A172 (cell line): ENCODE measurements around the gene LUC7L. TPM values are rescaled to one million over a fixed set of nuclear protein-coding genes. Genes with fewer than 3 reads are reported as not detected.
"Not testable (repeated sequence)": the region's sequence is repeated elsewhere in the genome, so short reads cannot be mapped to it uniquely, and the experiment has no call there.

Source experiments
- DNase-seq: peaks from one replicate; pipeline ENCODE4 v3.0.0-alpha.2; 2015; ENCODE audit warnings: low spot score
- total RNA-seq: library from RNA; depleted of rRNA; stranded (reverse); fragments of >200 nt; shearing (Covaris generic); gene quantifications from 2 replicates; pipeline ENCODE4 v1.2.3, GENCODE V29; 2014

The LUC7L gene
- total RNA-seq, 1 experiment from 2014 or later, result 80.0 TPM

DNA sequence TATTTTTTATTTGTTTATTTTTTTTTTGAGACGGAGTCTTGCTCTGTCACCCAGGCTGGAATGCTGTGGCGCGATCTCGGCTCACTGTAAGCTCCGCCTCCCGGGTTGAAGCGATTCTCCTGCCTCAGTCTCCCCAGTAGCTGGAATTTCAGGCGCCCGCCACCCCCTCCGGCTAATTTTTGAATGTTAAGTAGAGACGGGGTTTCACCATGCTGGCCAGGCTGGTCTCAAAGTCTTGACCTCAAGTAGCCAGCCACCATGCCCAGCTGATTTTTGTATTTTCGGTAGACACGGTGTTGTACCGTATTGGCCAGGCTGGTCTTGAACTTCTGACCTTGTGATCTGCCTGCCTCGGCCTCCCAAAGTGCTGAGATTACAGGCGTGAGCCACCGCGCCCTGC lies 1.1 kb upstream of the LUC7L start:
- not testable (repeated sequence) for DNase-seq

DNA sequence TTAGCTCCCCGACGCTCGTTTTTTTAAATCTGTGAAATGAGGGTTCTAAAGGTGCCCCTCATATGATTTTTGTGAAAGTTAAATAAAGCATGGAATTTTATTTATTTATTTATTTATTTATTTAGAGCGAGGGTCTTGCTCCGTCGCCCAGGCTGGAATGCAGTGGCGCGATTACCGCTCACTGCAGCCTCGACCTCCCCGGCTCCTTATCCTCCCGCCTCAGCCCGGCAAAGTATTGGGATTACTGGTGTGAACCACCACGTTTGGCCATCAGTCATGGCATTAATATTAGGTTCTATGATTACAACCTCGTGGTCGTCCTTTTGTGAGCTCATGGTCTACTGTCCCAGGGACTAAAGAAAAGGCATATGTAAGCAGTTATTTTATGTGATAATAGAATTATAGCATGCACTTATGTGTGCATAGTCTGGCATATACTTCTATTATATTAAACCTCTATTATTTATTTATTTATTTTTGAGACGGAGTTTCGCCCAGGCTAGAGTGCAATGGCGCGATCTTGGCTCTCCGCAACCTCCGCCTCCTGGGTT lies 557 bp upstream of the LUC7L start:
- no peak for DNase-seq

DNA sequence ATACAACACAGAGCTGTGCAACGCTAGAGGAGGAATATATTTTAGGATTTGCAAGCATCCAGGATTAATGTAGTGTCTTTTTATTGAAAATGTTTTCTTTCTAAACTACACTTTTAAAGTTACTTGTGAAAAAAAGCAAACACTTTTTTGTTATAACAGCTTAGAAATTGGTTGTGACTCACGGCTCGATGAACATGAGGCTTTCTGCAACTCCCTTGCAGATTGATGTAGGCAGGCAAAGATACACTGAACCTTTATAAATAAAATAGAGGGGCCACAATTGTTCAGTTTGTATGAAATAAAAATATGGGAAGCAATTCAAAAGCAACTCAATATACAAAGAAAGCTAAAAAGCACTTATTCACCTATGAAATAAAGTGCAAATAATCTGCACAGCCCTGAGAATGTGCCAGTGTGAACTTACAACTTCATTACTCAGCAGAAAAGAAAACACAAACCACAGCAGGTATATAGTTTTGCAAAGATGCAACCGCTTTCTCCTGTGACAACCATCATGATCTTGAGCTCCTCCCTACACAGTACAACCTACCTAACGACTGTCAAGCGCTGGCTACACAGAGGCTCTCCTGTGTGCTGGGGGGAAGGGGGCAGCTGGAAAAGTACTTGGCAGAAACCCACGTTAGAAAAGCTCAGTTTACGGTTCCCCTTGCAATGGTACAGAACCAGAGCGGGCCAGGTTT lies 948 bp downstream of the LUC7L start:
- DNase-seq, result peak; percentile 37

DNA sequence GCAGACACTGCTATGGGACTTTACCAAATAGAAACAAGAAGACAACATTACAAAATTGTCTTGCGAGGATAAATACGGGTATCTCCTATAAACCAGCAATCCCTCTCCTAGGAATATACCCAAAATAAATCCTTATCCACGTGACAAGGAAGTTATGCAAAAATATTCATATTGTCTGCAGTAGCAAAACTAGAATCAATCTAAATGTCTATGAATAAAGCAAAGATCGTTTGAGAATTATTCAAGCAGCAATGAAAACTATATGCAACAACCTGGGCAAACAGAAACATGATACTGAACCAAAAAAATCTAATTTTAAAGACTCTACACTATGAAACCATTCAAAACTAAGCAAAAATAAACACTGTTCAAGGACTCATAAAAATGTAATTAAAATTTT lies 9.2 kb downstream of the LUC7L start:
- DNase-seq, result no peak

DNA sequence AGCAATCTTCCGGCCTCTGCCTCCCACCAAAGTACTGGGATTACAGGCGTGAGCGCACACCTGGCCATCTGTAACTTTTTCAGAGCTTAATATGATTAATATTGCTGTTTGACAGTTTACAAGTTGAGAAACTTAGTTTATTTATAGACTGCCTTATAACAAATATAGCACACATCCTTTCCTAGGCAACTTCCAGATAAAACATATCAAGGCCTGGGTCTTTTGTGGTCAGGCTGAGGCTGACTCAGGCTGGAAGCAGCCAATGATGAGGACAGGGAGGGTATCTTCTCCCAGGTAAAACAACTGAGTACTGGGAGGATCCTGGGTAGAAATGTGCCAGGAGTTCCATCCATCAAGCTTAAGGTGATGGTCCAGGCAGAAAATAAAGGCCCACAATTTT lies 16.2 kb downstream of the LUC7L start:
- DNase-seq, result peak; percentile 37

DNA sequence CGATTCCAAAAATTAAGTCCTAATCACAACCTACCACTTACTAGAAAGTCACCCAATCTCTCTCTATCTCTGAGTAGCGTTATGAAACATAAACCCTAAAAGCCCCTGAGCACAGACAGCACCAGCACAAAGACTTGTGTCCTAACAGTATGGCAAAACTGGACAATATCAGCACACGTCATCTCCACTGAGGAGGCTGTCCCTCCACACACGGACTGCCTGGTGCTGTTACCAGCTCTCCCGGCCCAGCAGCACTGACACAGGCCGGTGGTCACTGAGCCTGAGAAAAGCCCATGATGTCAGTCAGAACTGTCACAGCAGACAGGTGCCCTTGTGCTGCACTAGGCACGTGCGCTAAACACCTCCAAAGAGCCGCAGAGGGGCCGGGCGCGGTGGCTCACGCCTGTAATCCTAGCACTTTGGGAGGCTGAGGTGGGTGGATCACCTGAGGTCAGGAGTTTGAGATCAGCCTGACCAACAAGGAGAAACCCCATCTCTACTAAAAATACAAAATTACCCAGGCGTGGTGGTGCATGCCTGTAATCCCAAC lies 17.5 kb downstream of the LUC7L start:
- not testable (repeated sequence) for DNase-seq

DNA sequence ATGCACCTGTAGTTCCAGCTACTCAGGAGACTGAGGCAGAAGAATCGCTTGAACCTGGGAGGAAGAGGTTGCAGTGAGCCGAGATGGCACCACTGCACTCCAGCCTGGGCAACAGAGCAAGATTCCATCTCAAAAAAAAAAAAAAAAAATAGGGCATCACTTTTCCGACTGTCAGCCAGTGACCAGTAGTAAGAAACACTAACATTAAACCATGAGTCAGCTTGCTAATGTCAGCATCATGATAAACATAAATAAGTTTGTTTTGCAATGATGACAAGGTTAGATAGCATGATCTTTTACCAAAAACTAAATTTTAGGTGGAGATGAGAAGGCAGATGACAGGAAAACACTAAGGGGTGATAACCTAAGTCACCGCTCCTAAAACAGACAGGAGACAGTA lies 19.9 kb downstream of the LUC7L start:
- not testable (repeated sequence) for DNase-seq

DNA sequence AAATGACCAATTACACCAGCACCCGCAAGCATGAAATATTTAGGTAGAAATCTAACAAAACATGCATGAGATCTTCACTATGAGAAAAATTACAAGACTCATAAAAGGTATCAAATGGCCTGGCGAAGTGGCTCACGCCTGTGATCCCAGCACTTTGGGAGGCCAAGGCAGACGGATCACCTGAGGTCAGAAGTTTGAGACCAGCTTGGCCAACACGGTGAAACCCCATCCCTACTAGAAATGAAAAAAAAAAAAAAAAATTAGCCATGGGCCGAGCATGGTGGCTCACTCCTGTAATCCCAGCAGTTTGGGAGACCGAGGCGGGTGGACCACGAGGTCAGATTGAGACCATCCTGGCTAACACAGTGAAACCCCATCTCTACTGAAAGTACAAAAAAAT lies 25.2 kb downstream of the LUC7L start:
- DNase-seq, result not testable (repeated sequence)

DNA sequence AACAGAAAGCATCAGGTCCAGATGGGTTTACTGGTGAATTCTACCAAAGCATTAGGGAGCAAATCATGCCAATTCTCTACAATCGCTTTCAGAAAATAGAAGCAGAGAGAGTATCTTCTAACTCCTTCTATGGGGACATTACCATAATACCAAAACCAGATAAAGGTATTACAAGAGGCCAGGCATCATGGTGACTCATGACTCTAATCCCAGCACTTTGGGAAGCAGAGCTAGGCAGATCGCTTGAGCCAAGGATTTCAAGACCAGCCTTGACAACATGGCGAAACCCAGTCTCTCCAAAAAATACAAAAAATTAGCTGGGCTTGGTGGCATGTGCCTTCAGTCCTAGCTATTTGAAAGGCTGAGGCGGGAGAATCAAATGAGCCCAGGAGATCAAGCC lies 26.0 kb downstream of the LUC7L start:
- DNase-seq, result no peak

DNA sequence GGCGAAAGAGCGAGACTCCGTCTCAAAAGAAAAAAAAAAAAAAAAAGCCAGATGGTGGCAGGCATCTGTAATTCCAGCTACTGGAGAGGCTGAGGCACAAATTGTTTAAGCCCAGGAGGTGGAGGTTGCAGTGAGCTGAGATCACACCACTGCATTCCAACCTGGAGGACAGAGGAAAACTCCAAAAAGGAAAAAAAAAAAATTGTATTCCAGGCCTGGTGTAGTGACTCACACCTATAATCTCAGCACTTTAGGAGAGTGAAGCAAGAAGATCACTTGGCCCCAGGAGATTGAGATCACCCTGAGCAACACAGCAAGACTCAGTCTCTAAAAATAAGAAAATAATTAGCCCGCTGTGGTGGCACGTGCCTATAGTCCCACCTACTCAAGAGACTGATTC lies 28.9 kb downstream of the LUC7L start:
- DNase-seq, result peak; percentile 82

DNA sequence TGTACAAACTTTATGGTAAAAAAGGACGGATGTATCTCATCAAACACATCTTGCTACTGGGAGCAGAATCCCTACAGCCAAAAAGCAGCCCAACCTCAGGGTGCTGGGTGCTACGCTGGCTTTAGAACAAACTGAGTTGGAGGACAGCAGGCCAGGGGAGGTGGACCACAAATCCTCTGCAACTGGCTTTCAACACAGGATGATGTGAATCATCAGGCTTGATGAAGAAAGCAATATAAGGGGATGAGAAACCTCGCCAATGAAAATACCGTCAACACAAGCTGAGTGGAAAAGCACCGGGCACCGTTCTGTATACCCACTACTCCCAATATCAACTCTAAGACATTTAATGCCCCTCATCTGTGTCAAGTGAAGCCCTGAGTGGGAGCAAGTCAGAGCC lies 34.7 kb downstream of the LUC7L start:
- DNase-seq, result no peak

DNA sequence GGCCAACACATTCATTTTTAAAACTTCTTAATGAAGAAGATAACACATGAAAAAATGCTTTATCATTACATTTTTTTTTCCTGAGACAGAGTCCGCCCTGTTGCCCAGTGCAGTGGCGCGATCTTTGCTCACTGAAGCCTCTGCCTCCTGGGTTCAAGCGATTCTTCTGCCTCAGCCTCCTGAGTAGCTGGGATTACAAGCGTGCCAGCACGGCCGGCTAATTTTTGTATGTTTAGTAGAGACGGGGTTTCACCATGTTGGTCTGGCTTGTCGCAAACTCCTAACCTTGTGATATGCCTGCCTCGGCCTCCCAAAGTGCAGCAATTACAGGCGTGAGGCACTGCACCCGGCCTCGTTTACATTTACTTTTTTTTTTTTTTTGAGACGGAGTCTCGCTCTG lies 35.8 kb downstream of the LUC7L start:
- DNase-seq, result no peak

DNA sequence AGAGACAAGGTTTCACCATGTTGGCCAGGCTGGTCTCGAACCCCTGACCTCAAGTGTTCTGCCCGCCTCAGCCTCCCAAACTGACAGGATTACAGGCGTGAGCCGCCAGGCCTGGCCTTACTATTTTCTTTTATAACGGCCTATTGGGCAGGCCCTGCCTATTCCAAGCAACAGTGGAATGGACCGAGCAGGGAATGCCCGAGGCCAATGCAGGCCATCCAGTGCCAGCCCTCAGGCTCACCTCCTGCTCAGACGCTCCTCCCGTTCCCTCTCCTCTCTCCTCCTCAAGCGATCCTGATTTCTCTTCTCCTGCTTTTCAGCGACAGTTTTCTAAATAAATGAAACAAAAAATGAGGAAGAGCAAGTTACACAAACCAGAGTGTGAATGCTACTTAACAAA lies 36.6 kb downstream of the LUC7L start:
- DNase-seq, result no peak

DNA sequence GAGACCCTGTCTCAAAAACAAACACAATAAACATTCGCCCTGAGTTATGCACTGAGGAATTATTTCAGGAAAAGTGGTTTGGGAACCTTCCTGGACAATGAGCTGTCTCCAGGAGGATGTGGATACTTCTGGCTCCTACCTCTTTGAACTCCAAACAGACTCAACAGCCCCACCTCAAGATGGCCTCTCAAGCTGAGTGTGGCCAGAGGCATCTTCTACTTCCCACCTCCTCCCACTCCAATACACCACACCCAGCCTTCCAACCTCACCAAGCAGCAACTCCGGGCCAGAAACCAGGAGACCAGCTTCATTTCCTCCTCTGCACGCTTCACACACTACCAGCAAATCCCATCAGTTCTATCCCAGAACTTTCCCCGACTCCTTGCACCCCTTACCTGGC lies 37.4 kb downstream of the LUC7L start:
- no peak for DNase-seq

DNA sequence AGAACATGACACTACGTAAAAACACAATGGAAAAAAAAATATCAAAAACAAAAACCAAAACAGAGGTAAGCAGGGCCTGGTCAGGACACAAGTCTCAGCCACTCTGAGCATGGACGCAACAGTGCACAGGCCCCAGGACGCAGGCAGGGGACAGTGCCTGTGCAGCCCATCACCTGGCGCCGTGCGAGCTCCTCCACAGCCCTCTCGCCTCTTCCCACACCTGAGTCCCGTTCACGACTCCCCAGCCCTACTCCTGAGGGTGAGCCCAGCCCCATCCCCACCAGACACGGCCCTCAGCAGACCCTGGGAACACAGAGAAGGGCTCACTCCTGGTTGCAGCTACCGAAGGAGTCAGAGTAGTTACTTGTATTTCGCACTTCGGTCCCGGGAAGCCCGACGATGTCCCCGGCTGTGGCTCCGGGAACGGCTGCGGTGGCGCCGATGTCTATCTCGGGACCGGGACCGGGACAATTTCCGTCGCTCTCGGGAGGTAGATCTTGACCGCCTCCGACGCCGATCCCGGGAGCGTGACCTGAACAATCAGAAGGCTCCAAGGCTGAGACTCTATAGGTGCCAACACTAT lies 39.6 kb downstream of the LUC7L start:
- no peak for DNase-seq

DNA sequence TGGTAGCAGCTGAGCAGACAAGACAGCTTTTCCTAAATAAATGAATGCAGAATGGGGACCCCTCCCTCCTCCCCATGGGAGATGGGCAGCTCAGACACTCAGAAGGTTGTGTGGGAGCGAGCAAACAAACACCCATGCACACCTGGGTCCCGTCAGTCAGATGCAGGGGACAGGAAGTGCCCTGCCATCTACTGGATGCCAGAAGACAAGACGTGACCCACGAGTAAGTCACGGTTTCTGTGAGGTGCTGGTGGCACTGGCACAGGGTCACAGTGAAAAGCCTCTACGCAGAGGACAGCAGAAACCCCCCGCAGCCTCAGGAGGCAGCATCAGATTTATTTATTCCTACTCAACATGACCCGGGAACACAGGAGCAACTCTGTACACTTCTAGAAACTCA lies 40.6 kb downstream of the LUC7L start:
- DNase-seq, result no peak

DNA sequence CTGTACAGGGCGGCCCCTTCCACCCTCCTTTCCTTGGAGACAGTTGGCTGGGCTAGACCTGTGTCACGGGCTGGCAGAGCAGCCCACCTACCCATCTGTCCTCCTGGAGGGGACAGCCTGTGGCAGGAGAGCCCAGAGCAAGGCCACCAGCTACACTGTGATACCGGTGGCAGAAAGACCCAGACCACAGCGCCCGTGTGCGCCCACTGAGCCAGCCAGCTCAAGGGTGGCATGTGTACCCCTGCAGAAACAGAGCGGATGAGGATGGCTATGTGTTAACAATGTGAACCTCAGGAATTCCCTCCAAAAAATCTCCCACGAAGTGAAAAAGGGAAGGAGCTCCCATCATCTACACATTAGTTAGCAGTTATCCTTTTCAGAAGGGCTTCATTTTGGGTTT lies 41.9 kb downstream of the LUC7L start:
- no peak for DNase-seq

DNA sequence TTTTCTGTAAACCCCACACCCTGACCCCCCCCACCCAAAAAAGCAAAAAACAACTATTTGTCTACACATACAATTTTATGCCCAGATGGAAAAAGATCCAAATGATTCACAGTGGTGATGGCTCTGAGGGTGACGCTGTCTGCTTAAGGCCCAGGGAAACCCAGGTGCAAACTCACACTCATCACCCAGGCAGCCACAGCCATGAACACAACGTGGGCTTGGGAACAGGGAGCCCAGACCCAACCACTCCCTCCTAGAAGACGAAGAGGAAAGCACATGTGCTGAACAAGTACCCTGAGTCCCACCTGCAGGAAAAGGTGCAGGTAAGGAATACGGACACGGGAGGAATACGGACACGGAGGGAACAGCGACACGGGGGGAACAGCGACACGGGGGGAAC lies 43.6 kb downstream of the LUC7L start:
- no peak for DNase-seq

DNA sequence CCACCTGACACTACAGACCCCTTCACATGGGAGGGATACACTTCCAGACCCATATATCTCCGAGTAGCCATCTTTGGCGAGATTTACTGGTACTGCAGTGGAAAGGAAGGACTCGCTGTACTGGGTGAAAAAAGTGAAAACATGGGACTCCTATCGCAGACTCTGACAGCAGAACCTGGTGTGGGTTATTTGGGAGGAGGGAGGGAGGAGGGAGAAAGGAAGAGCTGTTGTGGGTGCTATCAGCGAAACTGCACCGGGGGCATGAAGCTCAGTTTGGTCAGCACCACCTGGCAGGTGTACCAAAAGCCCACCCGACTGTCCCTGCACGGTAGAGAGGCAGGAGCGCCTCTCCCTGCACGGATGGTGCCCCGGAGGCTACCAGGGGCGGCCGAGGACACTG lies 44.0 kb downstream of the LUC7L start:
- no peak for DNase-seq

DNA sequence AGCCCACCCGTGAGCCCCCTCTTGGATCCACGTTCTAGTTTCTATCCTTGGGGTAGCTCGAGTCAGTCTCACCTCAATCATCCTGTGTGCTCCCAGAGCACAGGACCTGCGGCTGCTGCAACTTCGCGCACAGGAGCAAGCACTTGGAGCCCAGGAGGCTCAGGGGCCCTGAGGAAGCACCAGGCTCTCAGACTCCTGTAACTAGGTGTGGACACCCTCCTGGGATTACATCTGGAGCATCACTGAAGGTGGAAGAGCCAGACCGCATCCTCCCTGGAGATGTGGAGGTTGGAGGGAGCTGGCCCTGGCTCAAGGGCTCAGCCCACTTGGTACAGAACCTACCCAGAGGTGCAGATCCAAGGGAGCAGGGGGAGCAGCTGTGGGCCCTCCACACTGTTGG lies 46.2 kb downstream of the LUC7L start:
- DNase-seq, result no peak

DNA sequence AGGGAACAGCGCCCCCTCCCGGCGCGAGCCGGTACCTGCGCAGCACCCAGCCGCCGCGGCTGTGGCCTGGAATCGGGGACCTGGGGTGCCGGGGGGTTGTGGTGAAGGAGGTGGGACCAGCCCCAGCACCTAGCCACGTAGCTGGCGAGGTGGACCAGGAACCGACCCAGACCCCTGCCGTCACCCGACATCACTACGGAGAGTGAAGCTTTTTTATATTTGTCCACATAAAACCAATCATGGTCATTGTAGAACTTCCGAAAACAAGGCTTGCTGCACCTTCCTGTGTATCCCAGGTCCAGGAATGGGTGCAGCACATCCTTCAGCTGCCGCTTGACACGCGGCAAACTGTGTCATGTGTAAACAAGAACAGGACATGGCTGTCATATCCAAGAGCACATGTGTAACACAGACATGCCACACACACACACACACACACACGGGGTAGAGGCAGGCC lies 47.7 kb downstream of the LUC7L start:
- DNase-seq, result no peak

DNA sequence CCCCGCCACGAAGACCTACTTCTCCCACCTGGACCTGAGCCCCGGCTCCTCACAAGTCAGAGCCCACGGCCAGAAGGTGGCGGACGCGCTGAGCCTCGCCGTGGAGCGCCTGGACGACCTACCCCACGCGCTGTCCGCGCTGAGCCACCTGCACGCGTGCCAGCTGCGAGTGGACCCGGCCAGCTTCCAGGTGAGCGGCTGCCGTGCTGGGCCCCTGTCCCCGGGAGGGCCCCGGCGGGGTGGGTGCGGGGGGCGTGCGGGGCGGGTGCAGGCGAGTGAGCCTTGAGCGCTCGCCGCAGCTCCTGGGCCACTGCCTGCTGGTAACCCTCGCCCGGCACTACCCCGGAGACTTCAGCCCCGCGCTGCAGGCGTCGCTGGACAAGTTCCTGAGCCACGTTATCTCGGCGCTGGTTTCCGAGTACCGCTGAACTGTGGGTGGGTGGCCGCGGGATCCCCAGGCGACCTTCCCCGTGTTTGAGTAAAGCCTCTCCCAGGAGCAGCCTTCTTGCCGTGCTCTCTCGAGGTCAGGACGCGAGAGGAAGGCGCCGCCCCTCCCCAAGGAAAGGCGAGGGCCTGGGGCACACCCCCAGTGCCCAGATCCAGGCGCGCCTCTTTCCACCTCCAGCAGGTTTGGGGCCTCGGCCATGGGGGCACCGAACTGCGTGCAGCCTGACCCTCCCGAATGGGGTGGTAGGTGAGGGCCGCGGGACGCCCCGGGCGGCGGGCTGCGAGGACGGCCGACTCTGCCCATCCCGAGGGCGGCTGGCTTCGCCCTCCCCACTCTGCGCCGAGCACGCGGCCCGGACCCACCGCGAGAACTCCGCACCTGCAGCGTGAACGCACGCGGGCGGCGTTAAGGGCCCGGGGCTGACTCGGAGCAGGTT lies 48.3 kb downstream of the LUC7L start:
- no peak for DNase-seq
